ENCODE results near the gene USH2A.

Gene USH2A

DNA sequence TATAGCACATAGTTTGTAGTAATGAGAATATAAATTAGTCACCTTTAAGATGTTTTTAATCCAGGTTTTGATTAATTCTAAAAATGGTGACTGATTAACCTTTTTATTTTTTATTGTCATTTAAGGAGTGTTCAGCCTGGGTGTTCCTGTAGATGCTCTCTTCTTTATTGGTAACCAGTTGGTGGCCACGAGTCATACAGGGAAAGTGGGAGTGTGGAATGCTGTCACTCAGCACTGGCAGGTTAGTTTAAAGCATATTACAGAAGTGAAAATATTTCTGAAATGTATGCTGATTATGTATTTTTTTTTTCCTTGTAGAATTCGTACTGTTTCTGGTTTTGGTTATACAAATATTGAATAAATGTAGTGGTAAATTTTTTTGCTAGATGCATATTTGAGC is 828.0 kb downstream of the USH2A start:
- FAIRE-seq (no peak), DNase-seq (ENCODE audit: insufficient read length) (no peak)

DNA sequence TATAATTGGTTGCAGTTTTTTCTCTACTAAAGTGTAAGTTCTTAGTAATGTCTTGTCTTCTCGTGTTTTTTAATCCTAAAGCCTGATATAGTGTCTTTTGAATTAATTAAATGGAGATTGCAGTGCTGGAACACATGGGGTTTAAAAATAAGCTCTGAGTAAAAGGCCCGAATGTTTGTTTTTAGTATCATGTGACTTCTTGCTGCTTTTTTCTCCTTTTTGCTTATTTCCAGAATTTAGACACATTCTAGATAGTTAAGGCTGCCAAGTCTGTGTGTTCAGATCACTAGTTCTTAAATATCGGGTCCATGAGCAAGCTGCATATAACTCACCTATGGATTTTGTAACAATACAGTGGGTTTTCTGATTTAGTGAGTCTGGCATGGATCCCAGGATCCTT is 828.6 kb downstream of the USH2A start:
- FAIRE-seq: no peak
- no peak for DNase-seq (ENCODE audit: insufficient read length)
- TF ChIP-seq POLR2A (IDR thresholded peaks at IDR 0.05; ENCODE audit: low read depth, low read length) (no peak), POLR2AphosphoS5 (IDR thresholded peaks at IDR 0.05; ENCODE audit: low read depth, low read length) (no peak), TAF1 (IDR thresholded peaks at IDR 0.05; ENCODE audit: borderline replicate concordance, low read depth, low read length) (no peak)

More for the DNA sequence above, 828.0 kb downstream of the USH2A start:
- TF ChIP-seq TAF1 (IDR thresholded peaks at IDR 0.05; ENCODE audit: borderline replicate concordance, low read depth, low read length): no peak
- TF ChIP-seq POLR2A (IDR thresholded peaks at IDR 0.05; ENCODE audit: low read depth, low read length): no peak
- TF ChIP-seq POLR2AphosphoS5 (IDR thresholded peaks at IDR 0.05; ENCODE audit: low read depth, low read length): no peak

DNA sequence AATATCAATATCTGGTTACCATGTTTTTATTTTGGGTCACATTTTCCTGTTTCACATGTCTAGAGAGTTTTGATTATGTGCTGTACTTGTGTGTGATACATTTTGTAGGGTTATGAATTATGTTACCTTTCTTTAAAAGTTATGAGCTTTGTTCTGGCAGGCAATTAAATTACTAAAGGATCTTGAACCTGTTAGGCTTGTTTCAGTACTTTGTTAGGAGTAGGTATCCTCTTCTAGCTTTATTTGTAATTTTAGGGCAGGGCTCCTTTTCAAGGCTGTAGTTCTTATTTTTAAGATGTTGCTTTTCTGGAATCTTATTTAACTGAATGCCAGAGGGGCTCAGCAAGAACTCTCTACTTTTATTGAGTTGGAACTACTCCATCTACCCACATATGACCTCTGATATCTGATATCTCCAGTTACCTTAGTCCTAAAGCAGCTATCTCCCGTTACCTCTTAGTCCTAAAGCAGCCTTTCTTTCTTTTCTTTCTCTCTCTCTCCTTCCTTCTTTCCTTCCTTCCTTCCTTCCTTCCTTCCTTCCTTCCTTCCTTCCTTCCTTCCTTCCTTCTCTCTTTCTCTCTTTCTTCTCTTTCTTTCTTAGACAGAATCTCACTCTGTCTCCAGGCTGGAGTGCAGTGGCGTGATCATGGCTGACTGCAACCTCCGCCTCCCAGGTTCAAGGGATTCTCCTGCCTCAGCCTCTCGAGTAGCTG is 832.3 kb downstream of the USH2A start:
- no peak for FAIRE-seq
- DNase-seq (ENCODE audit: insufficient read length): no peak
- TF ChIP-seq TAF1 (IDR thresholded peaks at IDR 0.05; ENCODE audit: borderline replicate concordance, low read depth, low read length) (no peak), POLR2AphosphoS5 (IDR thresholded peaks at IDR 0.05; ENCODE audit: low read depth, low read length) (no peak), POLR2A (IDR thresholded peaks at IDR 0.05; ENCODE audit: low read depth, low read length) (no peak)

DNA sequence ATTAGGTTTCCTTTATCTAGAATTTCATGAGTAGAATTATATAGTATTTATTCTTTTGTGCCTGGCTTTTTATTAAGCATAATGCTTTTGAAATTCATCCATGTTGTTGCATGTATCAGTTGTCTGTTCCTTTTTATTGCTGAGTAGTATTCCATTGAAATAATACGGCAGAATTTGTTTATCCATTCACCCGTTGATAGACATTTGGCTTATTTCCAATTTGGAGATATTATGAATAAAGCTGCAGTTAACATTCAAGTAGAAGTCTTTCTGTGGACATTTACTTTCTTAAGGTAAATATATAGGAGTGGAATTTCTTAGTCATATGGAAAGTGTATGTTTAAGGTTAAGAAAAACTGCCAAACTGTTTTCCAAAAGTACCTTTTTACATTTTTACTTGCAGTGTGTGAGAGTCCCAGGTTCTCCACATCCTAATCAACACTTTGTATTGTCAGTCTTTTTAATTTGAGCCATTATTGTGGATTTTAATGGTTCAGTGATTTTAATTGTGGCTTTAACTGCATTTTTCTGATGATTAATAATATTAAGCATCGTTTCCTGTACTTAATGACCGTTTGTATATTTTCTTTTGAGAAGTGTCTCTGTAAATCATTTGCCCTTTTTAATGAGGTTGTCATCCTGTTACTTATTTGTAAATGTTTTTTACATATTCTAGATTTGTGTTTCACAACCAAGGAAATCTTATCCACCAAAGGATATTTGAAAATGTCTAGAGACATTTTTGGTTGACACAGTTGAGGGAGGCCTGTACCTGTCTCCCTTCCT is 833.4 kb downstream of the USH2A start:
- FAIRE-seq: no peak
- TF ChIP-seq TAF1 (IDR thresholded peaks at IDR 0.05; ENCODE audit: borderline replicate concordance, low read depth, low read length) (no peak), POLR2A (IDR thresholded peaks at IDR 0.05; ENCODE audit: low read depth, low read length) (no peak), POLR2AphosphoS5 (IDR thresholded peaks at IDR 0.05; ENCODE audit: low read depth, low read length) (no peak)
- DNase-seq (ENCODE audit: insufficient read length): no peak

DNA sequence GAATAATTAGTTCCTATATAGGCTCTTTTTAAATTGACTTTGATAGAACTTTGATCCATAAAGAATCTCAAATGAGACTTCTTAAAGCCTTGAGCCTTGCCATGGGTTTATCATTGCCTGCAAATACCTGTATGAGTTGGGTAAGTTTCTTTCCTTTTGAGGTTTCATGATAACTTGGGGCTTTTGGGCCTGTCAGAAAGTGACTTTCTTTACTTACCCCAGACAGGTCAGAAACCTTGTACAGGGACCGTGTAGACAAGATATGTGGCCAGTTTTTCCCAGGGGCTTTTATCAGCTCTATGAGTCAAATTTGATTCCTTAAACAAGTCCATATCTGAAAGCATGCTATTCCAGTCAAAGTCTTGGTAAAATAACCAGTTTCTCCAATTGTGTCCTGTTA is 838.9 kb downstream of the USH2A start:
- no peak for TF ChIP-seq POLR2AphosphoS5 (IDR thresholded peaks at IDR 0.05; ENCODE audit: low read depth, low read length)
- FAIRE-seq (no peak), DNase-seq (ENCODE audit: insufficient read length) (no peak)

DNA sequence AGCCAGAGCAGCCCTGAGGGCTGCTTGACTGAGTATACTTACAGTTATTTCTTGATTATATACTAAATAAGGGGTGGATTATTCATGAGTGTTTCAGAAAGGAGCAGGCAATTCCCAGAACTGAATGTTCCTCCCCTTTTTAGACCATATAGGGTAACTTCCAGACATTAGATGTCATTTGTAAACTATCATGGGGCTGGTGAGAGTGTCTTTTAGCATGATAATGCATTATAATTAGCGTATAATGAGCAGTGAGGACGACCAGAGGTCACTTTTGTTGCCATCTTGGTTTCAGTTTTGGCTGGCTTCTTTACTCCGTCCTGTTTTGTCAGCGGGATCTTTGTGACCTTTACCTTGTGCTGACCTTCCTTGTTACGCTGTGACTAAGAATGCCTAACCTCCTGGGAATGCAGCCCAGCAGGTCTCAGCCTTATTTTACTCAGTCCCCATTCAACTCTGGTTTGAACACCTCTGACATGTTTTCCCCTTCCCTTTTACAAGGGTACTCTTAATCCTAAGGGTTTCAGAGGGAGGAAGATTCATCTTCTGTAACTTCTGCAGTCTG is 840.0 kb downstream of the USH2A start:
- TF ChIP-seq POLR2AphosphoS5 (IDR thresholded peaks at IDR 0.05; ENCODE audit: low read depth, low read length) (no peak), POLR2A (IDR thresholded peaks at IDR 0.05; ENCODE audit: low read depth, low read length) (no peak), TAF1 (IDR thresholded peaks at IDR 0.05; ENCODE audit: borderline replicate concordance, low read depth, low read length) (no peak)
- no peak for FAIRE-seq
- no peak for DNase-seq (ENCODE audit: insufficient read length)

DNA sequence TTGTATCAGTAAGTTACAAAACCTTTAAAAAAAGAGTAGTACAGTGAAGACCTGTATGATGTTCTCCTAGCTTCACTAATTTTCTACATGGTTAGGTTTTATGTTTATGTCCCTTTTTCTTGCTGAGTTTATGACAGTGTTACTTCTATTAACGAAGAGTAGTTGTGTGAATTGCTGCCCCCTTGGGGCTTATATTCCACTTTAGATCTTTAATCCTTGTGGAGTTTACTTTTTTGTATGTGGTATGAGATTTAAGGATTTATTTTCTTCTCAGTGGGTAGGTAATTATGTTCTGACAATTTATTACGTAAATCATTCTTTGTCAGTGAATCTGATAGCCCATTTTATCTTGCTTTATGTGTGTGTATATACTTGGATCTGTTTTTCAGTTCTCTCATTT is 841.4 kb downstream of the USH2A start:
- TF ChIP-seq POLR2A (IDR thresholded peaks at IDR 0.05; ENCODE audit: low read depth, low read length): no peak
- TF ChIP-seq POLR2AphosphoS5 (IDR thresholded peaks at IDR 0.05; ENCODE audit: low read depth, low read length): no peak
- no peak for TF ChIP-seq TAF1 (IDR thresholded peaks at IDR 0.05; ENCODE audit: borderline replicate concordance, low read depth, low read length)
- DNase-seq (ENCODE audit: insufficient read length) (no peak), FAIRE-seq (no peak)
